Loucy (cell line): ENCODE data around the gene MRPL33.

ENCODE experiments used
- H2AFZ ChIP-seq: fragments of 200-600 bp; sonication (generic); 2 replicates; pipeline ENCODE4 v1.6.0; 2016; ENCODE audit warnings: antibody characterized with exemption, mild to moderate bottlenecking, low read length, moderate library complexity
- H3F3A ChIP-seq: fragments of 200-600 bp; 2 replicates; pipeline ENCODE4 v1.6.0; 2016; ENCODE audit warnings: antibody characterized with exemption, low read depth, mild to moderate bottlenecking
- H3K27me3 ChIP-seq: fragments of 200-600 bp; sonication (generic); 2 replicates; pipeline ENCODE4 v1.6.1; 2014; ENCODE audit warnings: low read length, mild to moderate bottlenecking; ENCODE audit not compliant: insufficient read depth, poor library complexity, severe bottlenecking
- H3K36me3 ChIP-seq: fragments of 200-600 bp; sonication (generic); 2 replicates; pipeline ENCODE4 v1.6.1; 2016; ENCODE audit warnings: low read length; ENCODE audit not compliant: insufficient read depth
- H3K4me1 ChIP-seq: fragments of 200-600 bp; sonication (generic); 2 replicates; pipeline ENCODE4 v1.5.1; 2014; ENCODE audit warnings: low read length, mild to moderate bottlenecking; ENCODE audit not compliant: insufficient read depth, poor library complexity, severe bottlenecking
- H3K4me2 ChIP-seq: fragments of 200-600 bp; sonication (generic); 2 replicates; pipeline ENCODE4 v1.6.0; 2014; ENCODE audit warnings: antibody characterized with exemption, low read length, low read depth, mild to moderate bottlenecking; ENCODE audit not compliant: poor library complexity, severe bottlenecking
- H3K4me3 ChIP-seq: fragments of 200-600 bp; sonication (generic); 2 replicates; pipeline ENCODE4 v1.5.1; 2014; ENCODE audit warnings: low read length, mild to moderate bottlenecking, mixed read lengths; ENCODE audit not compliant: poor library complexity, severe bottlenecking
- H3K79me2 ChIP-seq: fragments of 200-600 bp; sonication (generic); 2 replicates; pipeline ENCODE4 v1.6.1; 2014; ENCODE audit warnings: low read length; ENCODE audit not compliant: insufficient read depth
- H3K9ac ChIP-seq: fragments of 200-600 bp; sonication (generic); 2 replicates; pipeline ENCODE4 v1.6.0; 2014; ENCODE audit warnings: mild to moderate bottlenecking, low read depth, low read length, moderate library complexity; ENCODE audit not compliant: poor library complexity, severe bottlenecking
- H3K9me2 ChIP-seq: fragments of 200-600 bp; sonication (generic); replicated peaks from 2 replicates; pipeline ENCODE4 v1.6.1; 2016; ENCODE audit warnings: low read depth, low read length, mixed read lengths
- H3K9me3 ChIP-seq: fragments of 200-600 bp; sonication (generic); 2 replicates; pipeline ENCODE4 v1.6.1; 2014; ENCODE audit warnings: mild to moderate bottlenecking, antibody characterized with exemption, low read length, low read depth; ENCODE audit not compliant: insufficient read depth
- H4K20me1 ChIP-seq: fragments of 200-600 bp; sonication (generic); 2 replicates; pipeline ENCODE4 v1.6.0; 2014; ENCODE audit warnings: antibody characterized with exemption, low read length, mild to moderate bottlenecking; ENCODE audit not compliant: insufficient read depth, poor library complexity, severe bottlenecking
- EZH2phosphoT487 ChIP-seq: fragments of 200-600 bp; IDR thresholded peaks from 2 replicates; pipeline ENCODE4 v1.6.1; 2018; ENCODE audit warnings: antibody characterized with exemption, mild to moderate bottlenecking, moderate library complexity, borderline replicate concordance
- TF ChIP-seq, protein P1 (sequence below): fragments of 200-600 bp; sonication (generic); conservative IDR thresholded peaks from 2 replicates; pipeline ENCODE4 v1.5.1; 2014; ENCODE audit warnings: mild to moderate bottlenecking, antibody characterized with exemption, low read length

MRPL33 gene

DNA sequence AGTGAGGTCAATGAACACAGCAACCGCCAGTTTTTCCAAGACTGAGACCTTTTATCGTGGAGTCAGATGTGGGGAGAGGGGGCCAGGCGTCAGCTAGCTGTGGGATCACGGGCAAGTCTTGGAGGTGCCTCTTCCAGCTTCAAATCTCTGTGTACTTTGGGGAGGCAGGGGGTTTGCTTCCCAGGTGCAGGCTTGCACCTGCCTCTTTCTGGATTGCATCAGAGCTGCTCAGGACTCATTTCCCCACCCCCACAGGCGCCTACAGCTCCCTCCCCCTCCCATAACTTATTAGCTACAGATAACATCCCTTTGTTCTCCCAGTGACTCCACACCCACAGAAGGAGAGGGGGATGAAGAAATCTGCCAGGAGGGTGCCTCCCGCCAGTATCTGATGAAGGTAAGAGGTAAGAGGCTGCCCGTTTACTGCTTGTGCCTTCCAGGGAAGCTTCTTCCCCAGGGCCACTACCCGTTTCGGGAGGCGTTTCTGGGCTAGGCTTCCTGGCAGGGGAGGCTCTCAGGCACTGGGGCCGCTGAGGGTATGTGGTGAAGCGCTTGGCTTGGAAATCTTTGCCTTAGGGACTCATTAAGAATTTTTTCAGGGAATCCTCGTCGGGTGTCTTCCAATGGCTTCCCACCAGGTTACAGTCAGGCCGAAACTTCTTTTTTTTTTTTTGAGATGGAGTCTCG lies 18.8 kb upstream of the MRPL33 start:
- TF ChIP-seq, protein P1, sequence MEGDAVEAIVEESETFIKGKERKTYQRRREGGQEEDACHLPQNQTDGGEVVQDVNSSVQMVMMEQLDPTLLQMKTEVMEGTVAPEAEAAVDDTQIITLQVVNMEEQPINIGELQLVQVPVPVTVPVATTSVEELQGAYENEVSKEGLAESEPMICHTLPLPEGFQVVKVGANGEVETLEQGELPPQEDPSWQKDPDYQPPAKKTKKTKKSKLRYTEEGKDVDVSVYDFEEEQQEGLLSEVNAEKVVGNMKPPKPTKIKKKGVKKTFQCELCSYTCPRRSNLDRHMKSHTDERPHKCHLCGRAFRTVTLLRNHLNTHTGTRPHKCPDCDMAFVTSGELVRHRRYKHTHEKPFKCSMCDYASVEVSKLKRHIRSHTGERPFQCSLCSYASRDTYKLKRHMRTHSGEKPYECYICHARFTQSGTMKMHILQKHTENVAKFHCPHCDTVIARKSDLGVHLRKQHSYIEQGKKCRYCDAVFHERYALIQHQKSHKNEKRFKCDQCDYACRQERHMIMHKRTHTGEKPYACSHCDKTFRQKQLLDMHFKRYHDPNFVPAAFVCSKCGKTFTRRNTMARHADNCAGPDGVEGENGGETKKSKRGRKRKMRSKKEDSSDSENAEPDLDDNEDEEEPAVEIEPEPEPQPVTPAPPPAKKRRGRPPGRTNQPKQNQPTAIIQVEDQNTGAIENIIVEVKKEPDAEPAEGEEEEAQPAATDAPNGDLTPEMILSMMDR = no peak
- TF ChIP-seq EZH2phosphoT487 = no peak
- Histone ChIP-seq H3K27me3 (peaks cover 13% of the 10 kb centered on the region), H3K36me3 (no peaks in the 10 kb centered on the region), H4K20me1 (no peaks in the 10 kb centered on the region), H3K9me3 (no peaks in the 10 kb centered on the region), H3K4me1 (no peaks in the 10 kb centered on the region), H2AFZ (no peak overlapping the region), H3F3A (no peaks in the 10 kb centered on the region), H3K9me2 (no peaks in the 10 kb centered on the region), H3K79me2 (no peaks in the 10 kb centered on the region), H3K4me2 (no peak overlapping the region), H3K9ac (no peak overlapping the region), H3K4me3 (no peak overlapping the region)

DNA sequence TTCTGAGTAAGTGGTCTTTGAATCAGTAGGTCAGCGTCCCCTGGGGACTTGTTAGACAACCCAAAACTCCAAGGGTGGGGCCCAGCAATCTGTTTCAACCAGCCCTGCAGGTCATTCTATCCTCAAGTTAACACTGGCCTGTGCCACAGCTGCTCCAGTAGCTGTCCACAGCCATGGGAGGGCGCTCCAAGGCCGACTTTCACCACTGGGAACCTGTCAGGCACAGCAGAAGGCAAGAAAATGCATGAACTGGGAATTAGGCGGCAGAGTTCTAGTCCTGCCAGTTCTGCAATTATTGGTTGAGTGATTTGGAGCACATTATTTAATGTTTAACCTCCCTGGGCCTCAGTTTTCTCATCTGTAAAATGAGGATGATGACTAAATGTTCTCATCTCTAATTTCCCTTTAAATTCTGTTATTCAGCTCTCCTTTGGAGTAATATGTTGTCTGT lies 17.4 kb upstream of the MRPL33 start:
- H2AFZ ChIP-seq = no peak overlapping the region
- H3K9ac ChIP-seq = no peak overlapping the region
- H4K20me1 ChIP-seq = no peaks in the 10 kb centered on the region
- H3K4me2 ChIP-seq = no peak overlapping the region
- no peaks in the 10 kb centered on the region for H3K4me1 ChIP-seq
- H3K9me2 ChIP-seq = no peaks in the 10 kb centered on the region
- H3K79me2 ChIP-seq = no peaks in the 10 kb centered on the region
- no peaks in the 10 kb centered on the region for H3F3A ChIP-seq
- H3K27me3 ChIP-seq = peaks cover 7% of the 10 kb centered on the region
- no peaks in the 10 kb centered on the region for H3K36me3 ChIP-seq
- TF ChIP-seq, protein P1 = peak; percentile 99
- TF ChIP-seq EZH2phosphoT487 = no peak
- no peaks in the 10 kb centered on the region for H3K9me3 ChIP-seq
- no peak overlapping the region for H3K4me3 ChIP-seq

DNA sequence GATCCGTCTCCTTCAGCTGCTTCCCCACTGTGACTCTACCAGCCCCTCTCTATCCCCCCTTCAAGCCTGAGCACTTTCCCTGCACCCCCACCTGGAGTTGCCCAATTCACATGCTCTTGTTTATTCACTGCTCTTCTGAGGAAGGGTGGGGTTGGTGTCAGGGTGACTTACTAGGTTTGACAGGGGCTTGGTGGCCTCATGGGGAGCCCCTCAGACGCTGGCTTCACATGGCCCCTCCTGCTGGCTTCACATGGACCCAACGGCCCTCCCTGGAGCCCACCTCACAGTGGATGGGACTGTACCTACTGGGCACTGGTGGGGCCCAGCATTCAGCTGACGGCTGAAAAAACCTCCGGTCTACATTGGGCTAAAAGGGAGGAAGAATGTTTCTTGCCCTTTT lies 16.7 kb upstream of the MRPL33 start:
- Histone ChIP-seq H3K4me2 (no peak overlapping the region), H3F3A (no peaks in the 10 kb centered on the region), H3K4me3 (no peak overlapping the region), H4K20me1 (no peaks in the 10 kb centered on the region), H3K4me1 (no peaks in the 10 kb centered on the region), H2AFZ (no peak overlapping the region), H3K36me3 (no peaks in the 10 kb centered on the region), H3K79me2 (no peaks in the 10 kb centered on the region), H3K9ac (no peak overlapping the region), H3K27me3 (no peaks in the 10 kb centered on the region), H3K9me3 (no peaks in the 10 kb centered on the region), H3K9me2 (no peaks in the 10 kb centered on the region)
- TF ChIP-seq, protein P1 = no peak
- TF ChIP-seq EZH2phosphoT487 = no peak
